Measurements from ENCODE around the gene TXNRD2.
"Not testable (repeated sequence)": the region's sequence is repeated elsewhere in the genome, so short reads cannot be mapped to it uniquely, and the experiment has no call there.

The TXNRD2 gene

GRCh38 chr22:19948057-19948760 is 6.6 kb upstream of the TXNRD2 start:
- DNase-seq (ENCODE audit: low spot score): no peak

DNA sequence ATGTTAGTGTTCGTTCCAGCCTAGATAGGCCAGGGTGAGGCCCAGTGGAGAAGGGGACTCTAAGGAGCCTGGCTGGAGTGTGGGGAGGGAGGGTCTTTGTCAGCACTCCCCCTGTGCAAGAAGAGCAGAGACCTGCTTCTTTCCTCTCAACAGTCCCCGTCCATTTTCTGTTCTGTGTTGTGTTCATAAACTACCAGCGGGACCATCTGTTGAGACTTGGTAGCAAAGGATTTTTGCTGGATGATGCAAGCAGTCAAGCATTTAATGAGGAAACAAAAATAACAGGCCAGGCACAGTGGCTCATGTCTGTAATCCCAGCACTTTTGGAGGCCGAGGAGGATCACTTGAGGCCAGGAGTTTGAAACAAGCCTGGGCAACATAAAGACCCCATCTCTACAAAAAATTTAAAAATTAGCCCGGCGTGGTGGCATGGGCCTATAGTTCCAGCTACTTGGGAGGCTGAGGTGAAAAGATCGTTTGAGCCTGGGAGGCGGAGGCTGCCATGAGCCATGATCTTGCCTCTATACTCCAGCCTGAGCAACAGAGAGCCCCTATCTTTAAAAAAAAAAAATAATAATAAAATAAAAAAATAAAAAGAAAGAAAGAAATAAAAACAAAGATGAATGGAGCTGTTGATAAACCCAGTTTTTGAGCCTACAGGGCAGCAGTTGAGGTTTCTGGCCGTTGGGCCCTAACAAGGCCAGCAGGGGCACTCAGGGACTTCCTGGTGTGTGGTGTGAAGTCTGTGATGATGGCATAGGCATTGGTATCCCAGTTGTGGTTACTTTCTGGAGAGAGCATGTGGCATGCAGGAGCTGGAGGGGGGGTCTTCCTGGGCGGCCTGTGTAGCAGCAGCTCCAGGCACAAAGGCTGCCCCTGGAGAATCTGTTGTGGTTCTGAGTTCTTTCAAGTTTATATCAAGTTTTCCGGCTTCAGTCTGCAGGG is 1.7 kb upstream of the TXNRD2 start:
- peak; percentile 44 for DNase-seq (ENCODE audit: low spot score)

DNA sequence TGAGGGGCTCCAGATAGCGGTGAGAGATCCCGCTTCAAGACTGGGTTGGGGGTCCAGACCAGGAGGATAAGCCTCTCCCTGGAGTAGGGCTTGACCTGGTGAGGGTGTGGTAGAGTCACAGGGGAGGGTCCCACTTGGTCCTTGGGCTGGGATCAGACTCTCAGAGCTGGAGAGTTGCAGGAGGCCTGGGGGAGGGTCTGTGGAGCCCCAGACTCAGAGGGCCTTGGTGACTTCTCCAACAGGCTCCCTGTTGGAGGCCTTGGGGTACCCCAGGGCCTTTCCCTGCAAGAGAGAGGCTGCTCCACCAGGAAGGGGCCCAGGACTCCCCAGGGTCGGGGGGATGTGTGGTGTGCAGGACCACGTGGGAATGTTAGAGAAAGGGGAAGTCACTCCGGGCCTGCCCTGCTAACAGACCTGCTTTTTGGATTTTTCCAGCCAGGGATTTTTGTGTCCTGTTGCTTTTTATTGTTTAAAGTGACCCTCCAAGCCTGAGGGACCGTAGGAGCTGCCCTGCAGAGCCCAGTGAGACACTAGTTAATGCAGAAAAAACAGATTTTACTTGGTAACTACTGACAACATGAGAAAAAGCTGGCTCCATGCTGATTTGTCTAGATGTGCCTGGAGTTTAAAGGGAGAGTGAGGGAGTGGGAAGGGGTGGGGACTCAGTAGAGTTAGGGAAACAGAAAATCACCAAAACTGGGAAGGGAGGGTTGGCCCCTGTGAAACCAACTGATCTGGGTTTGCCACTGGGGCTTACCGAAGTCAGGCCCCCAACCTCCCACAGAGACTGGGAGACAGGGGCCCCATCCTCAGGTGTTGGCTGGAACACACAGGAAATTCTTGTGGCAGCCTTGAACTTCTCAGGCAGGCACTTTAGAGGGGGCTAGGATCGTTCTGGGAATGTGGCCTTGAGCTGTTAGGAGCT is 801 bp upstream of the TXNRD2 start:
- peak; percentile 36 for DNase-seq (ENCODE audit: low spot score)

DNA sequence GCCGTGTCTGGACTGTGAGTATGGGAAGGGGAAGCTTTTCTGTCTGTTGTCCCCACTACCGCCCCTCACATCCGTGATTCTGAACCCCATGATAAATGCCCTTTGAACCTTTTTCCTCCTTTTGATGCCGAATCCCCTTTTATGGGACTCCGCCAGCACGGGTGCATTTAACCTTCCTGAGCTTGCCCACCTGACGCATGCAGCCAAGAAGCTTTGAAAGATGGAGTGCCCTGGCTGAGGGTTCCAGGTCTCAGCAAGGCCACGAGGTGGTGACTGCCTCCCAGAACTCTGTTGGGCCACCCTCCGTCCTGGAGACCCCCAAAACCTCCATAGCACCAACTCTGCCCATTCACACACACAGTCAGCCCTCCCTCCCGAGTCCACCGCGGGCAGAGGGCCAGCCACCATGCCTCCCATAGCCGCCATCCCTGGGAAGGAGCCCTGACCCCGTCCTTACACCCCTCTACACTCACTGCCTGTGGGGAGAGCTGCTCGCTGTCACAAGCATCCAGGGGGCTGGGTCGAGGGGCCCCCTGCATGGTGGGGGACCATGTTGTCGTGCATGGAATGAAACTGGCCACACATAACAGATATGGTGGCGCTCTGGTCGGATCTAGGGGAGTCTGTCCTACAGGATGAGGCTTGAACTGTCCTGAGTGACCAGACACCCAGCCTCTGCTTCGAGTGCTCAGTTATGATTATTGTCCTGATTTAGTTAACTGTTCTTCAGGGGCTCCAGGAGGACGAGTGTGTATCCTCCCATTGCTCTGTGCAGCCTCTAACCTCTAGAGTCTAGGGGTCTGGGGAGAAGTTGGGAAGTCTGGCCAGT is 868 bp downstream of the TXNRD2 start:
- no peak for DNase-seq (ENCODE audit: low spot score)

- DNase-seq (ENCODE audit: low spot score): no peak
Measured at GRCh38 chr22:19937616-19938473, 3.8 kb downstream of the TXNRD2 start.

DNA sequence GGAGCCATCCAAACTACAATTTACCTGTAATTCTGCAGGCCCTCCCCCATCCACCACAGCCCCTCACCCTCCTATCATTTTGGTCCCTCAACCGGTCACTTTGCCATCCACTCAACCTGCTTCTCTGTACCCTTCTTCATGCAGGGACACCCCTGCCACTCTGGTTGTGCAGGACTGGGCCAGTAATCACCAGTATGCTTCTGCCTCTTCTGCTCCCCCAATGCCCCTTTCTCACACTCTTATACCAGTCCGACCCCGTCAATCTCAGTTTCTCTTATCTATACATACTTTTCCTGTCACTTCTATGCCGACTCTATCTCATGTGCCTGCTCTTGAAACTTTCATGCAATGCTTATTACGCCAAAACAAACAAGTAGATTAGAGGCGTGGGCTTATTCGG is 5.1 kb downstream of the TXNRD2 start:
- no peak for DNase-seq (ENCODE audit: low spot score)

- DNase-seq (ENCODE audit: low spot score): not testable (repeated sequence)
Measured at GRCh38 chr22:19935123-19935718, 6.4 kb downstream of the TXNRD2 start.

DNA sequence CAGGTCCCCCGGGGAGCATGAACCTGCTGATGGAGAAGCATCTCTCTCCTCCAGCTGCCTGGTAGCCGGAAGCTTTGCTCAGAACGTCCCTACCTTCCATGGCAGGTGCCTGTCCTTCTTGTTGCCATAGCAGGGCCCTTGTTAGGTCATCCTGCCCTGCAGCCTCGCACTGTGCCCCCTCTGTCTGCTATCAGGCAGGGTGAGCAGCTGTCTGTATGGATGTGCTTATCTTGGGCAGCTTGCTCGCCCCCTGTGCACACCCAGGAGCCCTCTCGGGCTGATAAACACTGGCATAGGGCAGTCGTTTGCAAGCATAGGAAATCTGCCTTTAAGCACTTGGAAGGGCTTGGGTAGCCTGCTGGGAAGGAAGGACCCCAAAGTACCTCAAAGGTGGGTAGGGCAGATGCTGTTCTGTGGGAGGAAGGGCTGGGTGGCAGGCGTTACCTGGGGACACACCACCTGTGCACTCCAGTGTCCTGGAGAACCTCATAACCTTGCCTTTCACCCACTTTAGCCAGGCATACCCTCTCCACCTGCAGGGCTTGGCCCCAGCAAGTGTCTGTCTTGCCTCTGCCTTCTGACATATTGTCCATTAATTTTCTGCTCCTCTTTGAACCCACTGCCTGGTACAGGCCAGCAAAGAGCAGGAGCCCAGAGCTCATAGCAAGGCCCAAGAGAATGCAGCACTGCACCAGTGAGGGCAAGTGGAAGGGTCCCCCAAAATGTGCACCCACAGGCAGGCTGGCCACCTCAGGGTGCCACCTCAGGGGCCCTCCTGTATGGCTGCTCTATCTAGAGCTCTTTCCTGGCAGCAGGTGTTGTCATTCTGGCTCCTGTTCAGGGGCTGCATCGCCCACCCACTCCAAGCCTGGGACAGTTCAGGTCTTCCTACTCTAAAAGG is 8.0 kb downstream of the TXNRD2 start:
- DNase-seq (ENCODE audit: low spot score): peak; percentile 82

GRCh38 chr22:19932367-19933206 is 9.0 kb downstream of the TXNRD2 start:
- peak; percentile 89 for DNase-seq (ENCODE audit: low spot score)

- DNase-seq (ENCODE audit: low spot score): no peak
Measured at GRCh38 chr22:19931514-19931913, 10.1 kb downstream of the TXNRD2 start.

DNA sequence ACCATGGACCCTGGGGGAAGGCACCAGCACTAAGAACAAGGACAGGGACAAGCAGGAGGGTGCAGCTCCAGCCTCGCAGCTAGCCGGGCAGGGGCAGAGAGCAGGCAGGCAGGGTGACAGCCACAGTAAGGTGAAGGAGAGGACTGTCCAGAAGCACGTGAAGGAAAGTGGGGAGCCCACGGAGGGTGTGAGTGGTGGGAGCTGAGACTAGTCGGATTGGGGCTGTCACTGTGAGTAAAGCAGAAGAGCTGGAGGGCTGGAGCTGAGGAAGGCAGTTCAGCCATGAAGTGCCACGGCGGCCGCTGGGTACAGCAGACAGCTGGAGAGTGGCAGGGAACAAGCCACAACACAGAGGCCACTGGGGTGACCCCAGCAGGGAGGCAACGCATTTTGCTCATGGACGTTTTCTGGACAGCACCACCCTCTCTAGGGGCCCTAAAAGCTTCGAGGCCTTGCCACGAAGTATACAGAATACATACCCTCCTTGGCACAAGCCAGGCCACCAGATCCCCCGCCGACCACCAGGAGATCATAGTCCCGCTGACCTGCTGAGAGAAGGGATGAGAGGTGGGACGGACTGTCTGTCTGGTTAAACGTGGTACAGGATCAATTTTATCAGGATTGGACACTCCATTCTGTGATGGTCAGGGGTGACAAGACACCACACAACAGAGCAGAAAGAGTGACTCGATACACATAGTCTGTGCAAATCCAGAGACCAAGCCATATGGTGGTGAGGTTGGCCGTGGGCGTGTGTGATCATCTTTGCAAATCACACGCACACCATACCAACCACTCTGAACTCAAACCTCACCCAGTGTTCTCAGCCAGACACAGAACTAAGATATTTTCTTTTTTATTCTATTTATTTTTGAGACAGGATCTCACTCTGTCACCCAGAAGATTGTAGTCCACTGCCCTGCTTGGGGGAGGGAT is 10.8 kb downstream of the TXNRD2 start:
- DNase-seq (ENCODE audit: low spot score): no peak

- no peak for DNase-seq (ENCODE audit: low spot score)
Measured at GRCh38 chr22:19929586-19930550, 11.8 kb downstream of the TXNRD2 start.

GRCh38 chr22:19928207-19928606 is 13.4 kb downstream of the TXNRD2 start:
- DNase-seq (ENCODE audit: low spot score): no peak

- no peak for DNase-seq (ENCODE audit: low spot score)
Measured at GRCh38 chr22:19927696-19928095, 13.9 kb downstream of the TXNRD2 start.

- not testable (repeated sequence) for DNase-seq (ENCODE audit: low spot score)
Measured at GRCh38 chr22:19926028-19926427, 15.6 kb downstream of the TXNRD2 start.
